A549 (cell line): ENCODE data around the gene MGME1. TPM values are rescaled to one million over a fixed set of nuclear protein-coding genes. Genes with fewer than 3 reads are reported as not detected.

Experiments used
- ATAC-seq, 2 experiments: fragments of 200-7000 bp in 1 of 2; fragments of >200 bp in 1 of 2; cut with Nextera tagmentation in 1 of 2; cut with Tn5 transposase in 1 of 2; 3 replicates each; pipeline versions ENCODE4 v1.8.0 to v1.9.1; 2018 to 2020; ENCODE audit warnings: mild to moderate bottlenecking in 1 of 2, moderate library complexity in 1 of 2
- CTCF ChIA-PET: fragments of 300-600 bp; sonication (Branson Sonifier 250); formaldehyde crosslinking; extraction: SDS; loops from one replicate; lab custom pipeline; 2021; ENCODE audit warnings: antibody characterized with exemption, inconsistent platforms; lab: Yijun Ruan, JAX
- POLR2A ChIA-PET: fragments of 350-600 bp; formaldehyde crosslinking; extraction: SDS; loops from one replicate; lab custom pipeline; 2021; ENCODE audit warnings: antibody characterized with exemption, inconsistent platforms; lab: Yijun Ruan, JAX
- DNase-seq, 2 experiments: peaks; one replicate each; pipeline versions ENCODE4 v3.0.0 to v3.0.0-alpha.2; 2011 to 2016; ENCODE audit warnings: low read depth in 1 of 2, low spot score in 1 of 2
- FAIRE-seq: peaks from 2 replicates; lab custom pipeline; 2011; peaks lifted over from hg19 to GRCh38; lab: Jason Lieb, UNC
- H3K27ac ChIP-seq, 2 experiments: fragments of >200 bp; sonication (Bioruptor Twin); formaldehyde crosslinking; 3 replicates each; pipeline ENCODE4 v1.5.1; 2016 to 2017
- H3K4me1 ChIP-seq: fragments of >200 bp; sonication (Bioruptor Twin); formaldehyde crosslinking; 3 replicates; pipeline ENCODE4 v1.6.1; 2016
- H3K4me2 ChIP-seq: fragments of >200 bp; sonication (Bioruptor Twin); formaldehyde crosslinking; 3 replicates; pipeline ENCODE4 v1.6.1; 2016
- H3K4me3 ChIP-seq: fragments of >200 bp; sonication (Bioruptor Twin); formaldehyde crosslinking; 3 replicates; pipeline ENCODE4 v1.5.1; 2016
- H3K9me3 ChIP-seq: fragments of >200 bp; sonication (Bioruptor Twin); formaldehyde crosslinking; 3 replicates; pipeline ENCODE4 v1.6.1; 2016
- CBX2 ChIP-seq: fragments of 200-600 bp; sonication (generic); IDR thresholded peaks from 2 replicates; pipeline ENCODE4 v1.6.1; 2016; ENCODE audit warnings: low read depth, mild to moderate bottlenecking, borderline replicate concordance
- CHD2 ChIP-seq: fragments of 150-350 bp; IDR thresholded peaks from 2 replicates; pipeline ENCODE4 v1.6.1; 2014; ENCODE audit warnings: low read length; ENCODE audit not compliant: partially characterized antibody
- EHF ChIP-seq: fragments of 250-450 bp; sonication (Bioruptor Pico); IDR thresholded peaks from 2 replicates; pipeline ENCODE4 v1.5.0; 2020; ENCODE audit warnings: mild to moderate bottlenecking
- EHMT2 ChIP-seq: fragments of 200-600 bp; sonication (generic); IDR thresholded peaks from 2 replicates; pipeline ENCODE4 v1.6.1; 2016; ENCODE audit warnings: antibody characterized with exemption, low read depth, mild to moderate bottlenecking, moderate library complexity
- ESRRA ChIP-seq: fragments of 150-350 bp; IDR thresholded peaks from 2 replicates; pipeline ENCODE4 v1.6.1; 2014; ENCODE audit warnings: mild to moderate bottlenecking, low read length, borderline replicate concordance
- GATA3 ChIP-seq: IDR thresholded peaks from 2 replicates; pipeline ENCODE4 v1.6.1; 2012; ENCODE audit warnings: borderline replicate concordance
- HOXB5 ChIP-seq: fragments of 250-450 bp; sonication (Bioruptor Pico); IDR thresholded peaks from 2 replicates; pipeline ENCODE4 v1.5.0; 2020; ENCODE audit warnings: mild to moderate bottlenecking, moderate library complexity
- JUN ChIP-seq, 2 experiments: fragments of >200 bp; sonication (Bioruptor Twin); formaldehyde crosslinking; IDR thresholded peaks; 2 replicates in 1 of 2; 3 replicates in 1 of 2; pipeline ENCODE4 v1.6.1; 2016 to 2017
- NR3C1 ChIP-seq: fragments of >200 bp; sonication (Bioruptor Twin); formaldehyde crosslinking; IDR thresholded peaks from 3 replicates; pipeline ENCODE4 v1.6.1; 2017
- POLR2AphosphoS2 ChIP-seq: conservative IDR thresholded peaks from 2 replicates; pipeline ENCODE4 v1.6.1; 2012; ENCODE audit warnings: low read length, improper control_type of control experiment, inconsistent platforms
- RCOR1 ChIP-seq: fragments of 150-350 bp; IDR thresholded peaks from 2 replicates; pipeline ENCODE4 v1.6.1; 2014; ENCODE audit warnings: antibody characterized with exemption, low read length, low read depth
- RNF2 ChIP-seq: fragments of 200-600 bp; sonication (generic); IDR thresholded peaks from 2 replicates; pipeline ENCODE4 v1.6.1; 2016; ENCODE audit warnings: low read depth, mild to moderate bottlenecking, antibody characterized with exemption, moderate library complexity, borderline replicate concordance
- SMC3 ChIP-seq: fragments of >200 bp; sonication (Bioruptor Twin); formaldehyde crosslinking; IDR thresholded peaks from 3 replicates; pipeline ENCODE4 v1.6.1; 2018; ENCODE audit warnings: inconsistent platforms
- ZFP36 ChIP-seq: fragments of 450-650 bp; IDR thresholded peaks from 2 replicates; pipeline ENCODE4 v1.6.1; 2014; ENCODE audit warnings: borderline replicate concordance; ENCODE audit not compliant: partially characterized antibody
- ZNF302 ChIP-seq: fragments of 250-450 bp; sonication (Bioruptor Pico); IDR thresholded peaks from 2 replicates; pipeline ENCODE4 v1.9.0; 2021; ENCODE audit warnings: inconsistent platforms, mild to moderate bottlenecking, moderate library complexity
- WGBS: methylation state at CpG from one replicate; pipeline ENCODE4 v1.1.6; 2017; ENCODE audit errors: missing lambda C conversion rate; 5-methylcytosine and 5-hydroxymethylcytosine counted together
- polyA plus RNA-seq, 4 experiments: library from polyadenylated mRNA; depleted of rRNA in 3 of 4; stranded (reverse); fragments of >200 nt; fragmentation: RNase III in 1 of 4; extraction: RNeasy Plus Mini Kit Qiagen cat#74134 plus additional on column Dnase treatment in 1 of 4; gene quantifications; 2 replicates in 3 of 4; 3 replicates in 1 of 4; pipeline ENCODE4 v1.2.3, GENCODE V29; 2011 to 2017
- TF ChIP-seq, protein P1 (sequence below): fragments of 250-450 bp; sonication (Bioruptor Pico); IDR thresholded peaks from 2 replicates; pipeline ENCODE4 v1.5.0; 2020; ENCODE audit warnings: low read depth, mild to moderate bottlenecking, moderate library complexity
- TF ChIP-seq, protein P2 (sequence below): fragments of 200-600 bp; sonication (generic); IDR thresholded peaks from 2 replicates; pipeline ENCODE4 v1.6.1; 2016; ENCODE audit warnings: antibody characterized with exemption, mild to moderate bottlenecking, moderate library complexity
- TF ChIP-seq, protein P3 (sequence below): fragments of >200 bp; sonication (Bioruptor Twin); formaldehyde crosslinking; IDR thresholded peaks from 2 replicates; pipeline ENCODE4 v1.6.1; 2016
- TF ChIP-seq, protein P4 (sequence below): fragments of >200 bp; sonication (Bioruptor Twin); formaldehyde crosslinking; IDR thresholded peaks from 3 replicates; pipeline ENCODE4 v1.6.1; 2016

Gene MGME1
- polyA plus RNA-seq, 2 of the 4 experiments (the other 2 are of a cell fraction), result 46.6 to 47.9 TPM

DNA sequence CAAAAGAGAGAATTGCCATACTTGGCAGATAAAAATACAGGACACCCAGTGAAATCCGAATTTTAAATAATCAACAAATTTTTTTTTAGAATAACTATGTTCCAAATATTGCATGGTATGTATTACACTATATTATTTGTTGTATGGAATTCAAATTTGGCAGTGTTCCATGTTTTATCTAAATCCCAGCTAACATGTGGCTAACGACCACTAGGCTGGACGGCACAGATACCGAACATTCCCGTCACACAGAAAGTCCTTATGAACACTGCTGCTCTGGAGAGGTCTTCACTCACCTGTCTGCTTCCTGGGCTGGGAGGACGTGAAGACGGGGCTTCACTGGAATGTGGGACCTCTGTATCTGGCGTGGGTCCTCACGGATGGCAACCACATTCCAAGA lies 33.1 kb upstream of the MGME1 start:
- WGBS, result 92% methylated on average over 9 of the region's 9 CpGs
- Histone ChIP-seq H3K27ac (no peak overlapping the region), H3K4me1 (no peaks in the 10 kb centered on the region; the same call in 2 of the 3 replicates), H3K4me2 (no peak overlapping the region), H3K4me3 (no peak overlapping the region), H3K9me3 (0 out of 3 replicates have a peak, but pooled peaks cover 6% of the 10 kb centered on the region)
- ChIA-PET POLR2A (no interaction called here), CTCF (interaction anchor here (1.0 to 2.0 kb wide), 4 partner anchors 9 to 255 kb away, joined by 3 to 5 read pairs (median 4); partner anchors contain the start of gene SNX5)
- FAIRE-seq (no peak), DNase-seq (no peak), ATAC-seq (no peak)
- TF ChIP-seq HOXB5 (CRISPR knock-in tag) (no peak), POLR2AphosphoS2 (no peak), NR3C1 (no peak), CBX2 (no peak)

DNA sequence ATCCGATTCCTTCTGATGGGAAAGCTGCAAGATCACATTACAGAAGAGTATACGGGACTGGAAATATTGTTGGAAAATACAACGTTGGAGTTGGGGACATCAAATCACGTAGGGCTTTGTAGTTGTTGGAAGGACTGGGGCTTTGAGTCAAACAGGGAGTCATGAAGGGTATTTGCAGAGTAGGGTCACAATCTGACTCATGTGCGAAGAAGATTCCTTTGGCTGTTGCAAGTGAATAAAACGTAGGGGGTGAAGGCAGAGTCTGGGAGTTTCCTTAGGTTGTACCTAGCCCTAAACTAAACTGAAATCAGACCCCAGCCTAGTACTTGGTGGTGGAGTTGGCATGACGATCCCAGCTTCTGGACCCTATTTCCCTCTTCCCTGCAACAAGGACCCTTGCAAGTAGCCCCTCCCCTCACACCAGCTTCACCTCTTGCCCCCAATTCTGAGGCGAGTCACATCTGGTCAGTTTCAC lies 32.5 kb upstream of the MGME1 start:
- TF ChIP-seq, protein P1, sequence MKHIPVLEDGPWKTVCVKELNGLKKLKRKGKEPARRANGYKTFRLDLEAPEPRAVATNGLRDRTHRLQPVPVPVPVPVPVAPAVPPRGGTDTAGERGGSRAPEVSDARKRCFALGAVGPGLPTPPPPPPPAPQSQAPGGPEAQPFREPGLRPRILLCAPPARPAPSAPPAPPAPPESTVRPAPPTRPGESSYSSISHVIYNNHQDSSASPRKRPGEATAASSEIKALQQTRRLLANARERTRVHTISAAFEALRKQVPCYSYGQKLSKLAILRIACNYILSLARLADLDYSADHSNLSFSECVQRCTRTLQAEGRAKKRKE (CRISPR knock-in tag), result no peak
- TF ChIP-seq CHD2, result no peak
- TF ChIP-seq, protein P2, sequence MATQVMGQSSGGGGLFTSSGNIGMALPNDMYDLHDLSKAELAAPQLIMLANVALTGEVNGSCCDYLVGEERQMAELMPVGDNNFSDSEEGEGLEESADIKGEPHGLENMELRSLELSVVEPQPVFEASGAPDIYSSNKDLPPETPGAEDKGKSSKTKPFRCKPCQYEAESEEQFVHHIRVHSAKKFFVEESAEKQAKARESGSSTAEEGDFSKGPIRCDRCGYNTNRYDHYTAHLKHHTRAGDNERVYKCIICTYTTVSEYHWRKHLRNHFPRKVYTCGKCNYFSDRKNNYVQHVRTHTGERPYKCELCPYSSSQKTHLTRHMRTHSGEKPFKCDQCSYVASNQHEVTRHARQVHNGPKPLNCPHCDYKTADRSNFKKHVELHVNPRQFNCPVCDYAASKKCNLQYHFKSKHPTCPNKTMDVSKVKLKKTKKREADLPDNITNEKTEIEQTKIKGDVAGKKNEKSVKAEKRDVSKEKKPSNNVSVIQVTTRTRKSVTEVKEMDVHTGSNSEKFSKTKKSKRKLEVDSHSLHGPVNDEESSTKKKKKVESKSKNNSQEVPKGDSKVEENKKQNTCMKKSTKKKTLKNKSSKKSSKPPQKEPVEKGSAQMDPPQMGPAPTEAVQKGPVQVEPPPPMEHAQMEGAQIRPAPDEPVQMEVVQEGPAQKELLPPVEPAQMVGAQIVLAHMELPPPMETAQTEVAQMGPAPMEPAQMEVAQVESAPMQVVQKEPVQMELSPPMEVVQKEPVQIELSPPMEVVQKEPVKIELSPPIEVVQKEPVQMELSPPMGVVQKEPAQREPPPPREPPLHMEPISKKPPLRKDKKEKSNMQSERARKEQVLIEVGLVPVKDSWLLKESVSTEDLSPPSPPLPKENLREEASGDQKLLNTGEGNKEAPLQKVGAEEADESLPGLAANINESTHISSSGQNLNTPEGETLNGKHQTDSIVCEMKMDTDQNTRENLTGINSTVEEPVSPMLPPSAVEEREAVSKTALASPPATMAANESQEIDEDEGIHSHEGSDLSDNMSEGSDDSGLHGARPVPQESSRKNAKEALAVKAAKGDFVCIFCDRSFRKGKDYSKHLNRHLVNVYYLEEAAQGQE, result no peak
- TF ChIP-seq ZFP36, result no peak
- TF ChIP-seq HOXB5 (CRISPR knock-in tag), result no peak
- TF ChIP-seq GATA3, result no peak
- no peak for TF ChIP-seq RCOR1
- no peak for TF ChIP-seq SMC3
- TF ChIP-seq ESRRA, result no peak
- TF ChIP-seq, protein P3, sequence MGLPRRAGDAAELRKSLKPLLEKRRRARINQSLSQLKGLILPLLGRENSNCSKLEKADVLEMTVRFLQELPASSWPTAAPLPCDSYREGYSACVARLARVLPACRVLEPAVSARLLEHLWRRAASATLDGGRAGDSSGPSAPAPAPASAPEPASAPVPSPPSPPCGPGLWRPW, result no peak
- TF ChIP-seq EHF (CRISPR knock-in tag), result no peak
- TF ChIP-seq, all 56 proteins: peak for 0
- ATAC-seq (peak in 1 of 2 experiments; percentile 0; a peak in 2 of 6 replicates), FAIRE-seq (no peak), DNase-seq (no peak)
- H3K4me3 ChIP-seq, result no peak overlapping the region
- CTCF ChIA-PET, result interaction anchor here (0.6 to 5.1 kb wide), 3 partner anchors 255 to 455 kb away, joined by 3 to 58 read pairs (median 3); partner anchors contain the start of gene RRBP1
- H3K9me3 ChIP-seq, result 0 out of 3 replicates have a peak, but pooled peaks cover 5% of the 10 kb centered on the region
- H3K4me2 ChIP-seq, result no peak overlapping the region
- 73% methylated on average over 8 of the region's 8 CpGs for WGBS
- no peak overlapping the region for H3K27ac ChIP-seq
- POLR2A ChIA-PET, result interaction anchor here (1.3 kb wide), 1 partner anchor 22 kb away, joined by 3 read pairs; no protein-coding TSS in a partner anchor
- no peaks in the 10 kb centered on the region; the same call in 2 of the 3 replicates for H3K4me1 ChIP-seq

DNA sequence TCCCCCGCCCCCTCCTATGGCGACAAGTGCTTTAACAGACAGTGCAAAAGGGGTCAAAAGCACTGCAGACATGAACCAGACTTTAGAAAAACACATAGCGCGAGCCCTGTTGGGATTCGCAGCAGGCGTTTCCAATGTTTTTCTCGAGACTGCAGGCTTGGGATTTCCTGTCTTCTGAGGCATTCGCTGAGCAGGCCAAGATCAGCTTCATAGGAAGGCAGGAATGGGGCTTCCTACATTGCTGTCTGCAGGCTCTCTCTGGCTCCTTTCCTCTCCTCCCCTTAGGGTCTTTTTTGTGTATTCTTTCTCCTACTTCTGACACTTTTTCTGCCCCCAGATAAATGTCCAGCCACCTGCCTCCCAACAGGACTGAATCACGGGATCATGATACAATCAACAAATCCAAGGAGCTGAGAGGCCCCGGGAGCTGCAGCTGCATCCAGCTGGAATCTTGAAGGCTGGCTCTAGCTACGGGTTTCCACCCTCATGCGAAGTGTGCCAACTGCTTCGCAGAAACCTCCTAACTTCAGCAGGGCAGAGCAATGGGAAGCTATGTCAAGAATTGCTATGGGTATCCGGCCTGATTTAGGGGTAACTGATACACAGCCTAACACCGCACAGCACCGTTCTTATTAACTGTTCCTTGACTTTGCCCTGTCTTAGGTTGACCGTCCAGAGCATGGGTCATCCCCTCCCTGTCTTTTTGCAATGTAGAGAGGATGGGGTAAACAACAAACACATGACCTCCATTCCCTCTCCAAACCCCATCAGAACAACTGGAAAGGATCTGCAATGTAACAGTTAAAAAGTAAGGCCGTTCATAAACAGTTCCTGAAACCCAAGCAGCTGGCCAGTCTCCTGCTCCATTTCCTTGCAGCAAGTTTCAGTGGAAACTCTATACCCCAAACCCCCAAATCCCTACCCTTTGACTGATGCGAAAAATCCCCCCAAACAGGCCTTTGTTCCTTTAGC lies 31.8 kb upstream of the MGME1 start:
- no peak for TF ChIP-seq RNF2
- TF ChIP-seq, protein P4, sequence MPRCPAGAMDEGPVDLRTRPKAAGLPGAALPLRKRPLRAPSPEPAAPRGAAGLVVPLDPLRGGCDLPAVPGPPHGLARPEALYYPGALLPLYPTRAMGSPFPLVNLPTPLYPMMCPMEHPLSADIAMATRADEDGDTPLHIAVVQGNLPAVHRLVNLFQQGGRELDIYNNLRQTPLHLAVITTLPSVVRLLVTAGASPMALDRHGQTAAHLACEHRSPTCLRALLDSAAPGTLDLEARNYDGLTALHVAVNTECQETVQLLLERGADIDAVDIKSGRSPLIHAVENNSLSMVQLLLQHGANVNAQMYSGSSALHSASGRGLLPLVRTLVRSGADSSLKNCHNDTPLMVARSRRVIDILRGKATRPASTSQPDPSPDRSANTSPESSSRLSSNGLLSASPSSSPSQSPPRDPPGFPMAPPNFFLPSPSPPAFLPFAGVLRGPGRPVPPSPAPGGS, result no peak
- no peak for TF ChIP-seq JUN (IDR thresholded peaks at IDR 0.05)
- no peak for TF ChIP-seq EHMT2
- TF ChIP-seq ZNF302 (CRISPR knock-in tag), result no peak
- no peak for TF ChIP-seq CHD2
- TF ChIP-seq ESRRA, result no peak
- WGBS, result 76% methylated on average over 19 of the region's 19 CpGs
- ATAC-seq (peak in 1 of 2 experiments; percentile 19; a peak in 3 of 6 replicates), DNase-seq (no peak), FAIRE-seq (no peak)
- no peak overlapping the region for H3K27ac ChIP-seq
- H3K4me3 ChIP-seq, result no peak overlapping the region
- no peak overlapping the region for H3K4me2 ChIP-seq
- ChIA-PET POLR2A (interaction anchor here (1.3 kb wide), 1 partner anchor 22 kb away, joined by 3 read pairs; no protein-coding TSS in a partner anchor), CTCF (interaction anchor here (0.6 to 5.1 kb wide), 13 partner anchors 8 to 456 kb away, joined by 3 to 58 read pairs (median 4); partner anchors contain the start of genes MGME1, RRBP1 and SNX5)
- H3K4me1 ChIP-seq, result no peaks in the 10 kb centered on the region; the same call in 2 of the 3 replicates
- no peaks in the 10 kb centered on the region for H3K9me3 ChIP-seq
